HCT116 (cell line): Measurements from ENCODE around the gene CDC42EP2.

Experiments used
- EGR1 ChIP-seq: IDR thresholded peaks from 2 replicates; pipeline ENCODE4 v1.6.1; 2012; ENCODE audit warnings: low read depth
- EZH2 ChIP-seq: fragments of 200-600 bp; sonication (generic); IDR thresholded peaks from 2 replicates; pipeline ENCODE4 v1.6.1; 2017; ENCODE audit warnings: antibody characterized with exemption, mixed run types
- POLR2A ChIP-seq: IDR thresholded peaks from 2 replicates; pipeline ENCODE4 v1.7.0; 2011; ENCODE audit warnings: borderline replicate concordance; ENCODE audit not compliant: insufficient read depth, insufficient read length; ENCODE audit errors: extremely low read depth
- POLR2AphosphoS5 ChIP-seq: IDR thresholded peaks from 2 replicates; pipeline ENCODE4 v1.6.1; 2011; ENCODE audit warnings: mild to moderate bottlenecking, low read depth, low read length, moderate library complexity
- TF ChIP-seq, protein P1 (sequence below), 3 experiments: fragments of 200-600 bp in 1 of 3; sonication (generic) in 1 of 3; IDR thresholded peaks in 2 of 3; conservative IDR thresholded peaks in 1 of 3; 2 replicates each; pipeline ENCODE4 v1.5.1; 2012 to 2017; ENCODE audit warnings: low read depth in 2 of 3, low read length in 2 of 3, antibody characterized with exemption in 1 of 3, borderline replicate concordance in 1 of 3, control low read depth in 1 of 3, mild to moderate bottlenecking in 1 of 3, mixed read lengths in 1 of 3, mixed run types in 1 of 3, moderate library complexity in 1 of 3; ENCODE audit not compliant: insufficient read depth in 1 of 3

DNA sequence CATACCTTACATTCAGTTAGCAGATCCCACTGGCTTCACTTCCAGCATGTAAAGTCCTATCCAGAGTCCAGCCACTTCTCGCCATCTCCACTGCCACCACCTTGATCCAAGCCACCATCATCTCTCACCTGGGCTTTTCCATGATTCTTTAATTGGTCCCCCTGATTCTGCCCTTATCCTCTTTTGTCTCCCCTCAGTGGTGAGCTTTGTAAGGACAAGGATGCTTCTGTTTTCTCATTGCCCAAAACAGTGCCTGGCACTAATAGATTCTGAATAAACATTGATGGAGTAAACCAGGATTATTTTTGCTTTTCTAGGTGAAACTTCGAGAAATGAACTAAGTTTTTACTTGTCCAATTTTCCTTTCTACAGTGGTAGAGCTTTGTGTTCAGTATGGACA, 48.5 kb upstream of the CDC42EP2 start:
- TF ChIP-seq, protein P1, sequence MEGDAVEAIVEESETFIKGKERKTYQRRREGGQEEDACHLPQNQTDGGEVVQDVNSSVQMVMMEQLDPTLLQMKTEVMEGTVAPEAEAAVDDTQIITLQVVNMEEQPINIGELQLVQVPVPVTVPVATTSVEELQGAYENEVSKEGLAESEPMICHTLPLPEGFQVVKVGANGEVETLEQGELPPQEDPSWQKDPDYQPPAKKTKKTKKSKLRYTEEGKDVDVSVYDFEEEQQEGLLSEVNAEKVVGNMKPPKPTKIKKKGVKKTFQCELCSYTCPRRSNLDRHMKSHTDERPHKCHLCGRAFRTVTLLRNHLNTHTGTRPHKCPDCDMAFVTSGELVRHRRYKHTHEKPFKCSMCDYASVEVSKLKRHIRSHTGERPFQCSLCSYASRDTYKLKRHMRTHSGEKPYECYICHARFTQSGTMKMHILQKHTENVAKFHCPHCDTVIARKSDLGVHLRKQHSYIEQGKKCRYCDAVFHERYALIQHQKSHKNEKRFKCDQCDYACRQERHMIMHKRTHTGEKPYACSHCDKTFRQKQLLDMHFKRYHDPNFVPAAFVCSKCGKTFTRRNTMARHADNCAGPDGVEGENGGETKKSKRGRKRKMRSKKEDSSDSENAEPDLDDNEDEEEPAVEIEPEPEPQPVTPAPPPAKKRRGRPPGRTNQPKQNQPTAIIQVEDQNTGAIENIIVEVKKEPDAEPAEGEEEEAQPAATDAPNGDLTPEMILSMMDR (IDR thresholded peaks at IDR 0.05 in 2 of 3, conservative IDR thresholded peaks at IDR 0.05 in 1 of 3; ENCODE audit: borderline replicate concordance in 1 of 3, insufficient read depth in 1 of 3, low read depth in 2 of 3, low read length in 2 of 3) = peak; percentile 20 to 66 (median 57); a peak in 5 of 6 replicates
- TF ChIP-seq EZH2 (no peak), EGR1 (no peak), POLR2AphosphoS5 (no peak), POLR2A (no peak)
